HG02943 (cell line): Measurements from ENCODE around the gene RPP14.
"Not testable (repeated sequence)": the region's sequence is repeated elsewhere in the genome, so short reads cannot be mapped to it uniquely, and the experiment has no call there.

ENCODE experiments used
- ATAC-seq: cut with Tn5 transposase; IDR thresholded peaks from one replicate; pipeline ENCODE4 v1.9.1; 2021; ENCODE audit warnings: mild to moderate bottlenecking, low read depth, moderate library complexity; ENCODE audit not compliant: unreplicated experiment

Gene RPP14

GRCh38 chr3:58305882-58306711 is at the start of gene RPP14, which contains the start of gene HTD2:
TSS of gene RPP14 (plus strand) at chr3:58306245. CDS start at chr3:58310330, 4,085 bp downstream.
TSS of gene HTD2 (plus strand) at chr3:58306520. CDS start at chr3:58317614, 11,094 bp downstream.
- peak; percentile 87 for ATAC-seq

DNA sequence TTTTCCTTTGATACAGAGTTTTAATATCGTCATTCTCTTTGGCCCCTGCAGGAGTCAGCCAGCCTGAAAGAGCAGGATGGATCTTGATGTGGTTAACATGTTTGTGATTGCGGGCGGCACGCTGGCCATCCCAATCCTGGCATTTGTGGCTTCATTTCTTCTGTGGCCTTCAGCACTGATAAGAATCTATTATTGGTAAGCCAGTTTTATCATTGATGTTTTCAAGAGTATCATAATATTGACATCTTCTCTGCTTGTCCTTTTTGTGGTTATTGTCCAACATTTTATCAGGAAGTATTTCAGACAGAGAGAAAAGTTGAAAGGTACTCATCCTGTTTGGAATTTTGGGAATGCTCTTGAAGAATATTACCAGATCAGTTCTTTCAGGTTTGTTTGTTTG is 49.5 kb upstream of the RPP14 start:
- ATAC-seq = no peak

DNA sequence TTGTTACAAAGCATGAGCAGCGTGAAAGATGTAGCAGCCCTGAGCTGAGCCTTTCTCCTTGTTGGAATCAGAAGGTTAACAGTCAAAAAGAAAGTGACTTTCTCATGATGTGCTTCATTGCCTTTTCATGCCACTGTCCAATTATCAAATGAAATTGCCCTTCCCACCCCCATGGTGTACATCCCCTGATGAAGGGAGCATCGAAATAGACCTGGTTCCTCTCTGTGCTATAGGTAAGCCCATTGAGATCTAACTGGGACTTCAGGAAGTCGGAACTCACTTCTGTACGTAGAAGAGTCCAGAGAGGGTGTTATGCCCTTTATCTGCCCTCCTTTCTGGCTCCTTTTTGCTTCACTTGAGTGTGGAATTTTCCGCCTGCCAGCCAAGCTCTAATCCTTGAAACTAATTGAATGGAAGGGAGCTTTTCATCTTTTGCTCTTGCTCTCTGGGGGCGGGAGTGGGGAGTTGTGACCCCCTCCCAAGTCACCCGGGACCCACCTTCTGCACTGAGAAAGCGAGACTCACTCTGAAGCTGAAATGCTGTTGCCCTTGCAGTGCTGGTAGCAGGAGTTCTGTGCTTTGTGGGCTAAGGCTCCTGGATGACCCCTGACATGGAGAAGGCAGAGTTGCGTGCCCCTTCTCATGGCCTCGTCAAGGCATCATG is 47.5 kb upstream of the RPP14 start:
- no peak for ATAC-seq

DNA sequence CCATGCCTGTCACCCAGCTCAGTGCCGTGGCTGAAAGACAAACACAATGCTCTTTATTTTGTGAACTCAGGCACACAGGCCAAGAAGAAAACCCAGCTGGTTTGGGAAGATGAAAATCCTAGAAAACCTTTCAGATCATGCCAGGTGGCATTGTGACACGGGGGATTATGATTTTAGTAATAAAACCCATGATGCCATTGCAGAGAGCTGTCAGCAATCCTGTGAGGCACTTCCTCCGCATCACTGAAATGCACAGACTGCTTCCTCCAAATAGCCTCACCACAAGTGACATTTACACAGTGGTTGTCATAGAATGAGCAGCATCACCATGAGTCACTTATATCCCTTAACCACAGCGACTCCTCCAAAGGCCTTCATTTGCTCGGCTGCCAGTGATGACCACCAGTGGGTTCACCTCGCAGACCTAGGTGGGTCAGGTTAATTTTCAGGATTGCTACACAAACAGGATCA is 45.7 kb upstream of the RPP14 start:
- no peak for ATAC-seq

GRCh38 chr3:58260733-58261132 is 45.3 kb upstream of the RPP14 start:
- ATAC-seq = no peak

- ATAC-seq = peak; percentile 68
These were observed 43.9 kb upstream of the RPP14 start for GRCh38 chr3:58261954-58262666.

DNA sequence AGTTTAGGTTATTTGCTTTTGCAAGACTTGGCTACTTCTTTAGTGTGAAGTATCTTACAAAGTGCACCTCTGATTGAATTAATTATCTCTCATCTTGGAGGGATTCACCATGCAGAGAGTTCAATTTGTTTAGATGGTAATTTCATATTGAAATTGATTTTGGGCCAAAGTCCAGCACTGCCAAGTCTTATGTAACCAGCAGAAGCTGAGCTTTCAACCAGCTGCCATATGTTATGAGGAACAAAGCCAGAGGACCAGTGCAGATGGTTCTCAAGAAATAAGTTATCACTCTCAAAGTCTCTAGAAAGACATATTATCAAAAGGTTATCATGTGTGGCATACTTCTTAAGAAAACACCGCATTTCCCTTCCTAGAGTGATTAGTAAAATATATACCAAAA is 39.5 kb upstream of the RPP14 start:
- no peak for ATAC-seq

GRCh38 chr3:58267543-58267942 is 38.5 kb upstream of the RPP14 start:
- not testable (repeated sequence) for ATAC-seq

GRCh38 chr3:58269356-58269755 is 36.7 kb upstream of the RPP14 start:
- no peak for ATAC-seq

GRCh38 chr3:58270485-58270884 is 35.6 kb upstream of the RPP14 start:
- ATAC-seq = no peak

- no peak for ATAC-seq
These were observed 34.0 kb upstream of the RPP14 start for GRCh38 chr3:58271901-58272501.

DNA sequence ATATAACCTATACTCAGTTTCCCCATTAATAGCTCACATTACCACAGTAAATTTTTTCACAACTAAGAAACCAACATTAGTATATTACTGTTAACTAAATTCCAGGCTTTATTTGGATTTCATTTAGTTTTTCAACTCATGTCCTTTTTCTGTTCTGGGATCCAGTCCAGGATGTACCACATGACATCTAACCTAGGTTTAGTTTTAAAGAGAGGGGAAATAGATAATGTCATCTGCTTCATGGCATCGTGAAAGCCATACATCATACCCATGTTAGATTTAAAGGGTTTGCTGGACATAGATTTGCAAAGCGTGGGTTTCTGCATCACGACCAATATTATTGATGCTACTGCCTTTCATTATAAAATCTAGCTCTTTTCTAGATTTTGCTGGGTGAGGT is 33.2 kb upstream of the RPP14 start:
- ATAC-seq = no peak

- not testable (repeated sequence) for ATAC-seq
These were observed 32.7 kb upstream of the RPP14 start for GRCh38 chr3:58273362-58273761.

DNA sequence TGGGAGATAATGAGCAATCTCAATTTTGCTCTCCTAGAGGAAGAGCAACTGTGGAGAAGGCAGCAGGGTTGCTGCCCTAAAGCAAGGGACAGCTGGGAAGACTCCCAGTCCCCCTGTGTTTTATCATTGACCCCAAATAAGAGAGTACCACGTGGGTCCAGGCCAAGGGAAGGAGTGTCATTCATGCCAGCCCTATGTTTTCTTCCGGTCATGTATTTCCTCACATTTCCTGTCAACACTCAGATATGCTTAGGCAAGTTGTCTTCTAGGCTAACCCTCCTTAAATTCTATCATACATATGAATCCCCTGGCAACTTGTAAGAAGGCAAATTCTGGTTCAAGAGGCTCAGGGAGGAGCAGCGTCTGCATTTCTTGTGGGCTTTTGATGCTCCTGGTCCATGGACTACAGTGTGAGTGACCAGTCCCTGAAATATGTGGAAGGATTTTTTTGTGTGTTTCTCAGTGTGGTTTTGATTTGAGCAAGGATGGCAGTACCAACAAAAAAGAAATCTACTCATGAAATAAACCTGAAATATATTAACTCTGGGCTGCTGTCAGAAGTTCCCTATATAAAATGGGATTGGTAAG is 31.9 kb upstream of the RPP14 start:
- ATAC-seq = no peak

DNA sequence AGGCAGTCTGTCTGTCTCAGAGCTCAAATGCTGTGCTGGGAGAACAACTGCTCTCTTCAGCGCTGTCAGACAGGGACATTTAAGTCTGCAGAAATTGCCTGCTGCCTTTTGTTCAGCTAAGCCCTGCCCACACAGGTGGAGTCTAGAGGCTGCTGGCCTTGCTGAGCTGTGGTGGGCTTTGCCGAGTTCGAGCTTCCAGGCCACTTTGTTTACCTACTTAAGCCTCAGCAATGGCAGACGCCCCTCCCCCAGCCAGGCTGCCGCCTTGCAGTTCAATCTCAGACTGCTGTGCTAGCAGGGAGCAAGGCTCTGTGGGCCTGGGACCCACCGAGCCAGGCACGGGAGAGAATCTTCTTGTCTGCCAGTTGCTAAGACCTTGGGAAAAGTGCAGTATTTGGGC is 25.0 kb upstream of the RPP14 start:
- no peak for ATAC-seq

DNA sequence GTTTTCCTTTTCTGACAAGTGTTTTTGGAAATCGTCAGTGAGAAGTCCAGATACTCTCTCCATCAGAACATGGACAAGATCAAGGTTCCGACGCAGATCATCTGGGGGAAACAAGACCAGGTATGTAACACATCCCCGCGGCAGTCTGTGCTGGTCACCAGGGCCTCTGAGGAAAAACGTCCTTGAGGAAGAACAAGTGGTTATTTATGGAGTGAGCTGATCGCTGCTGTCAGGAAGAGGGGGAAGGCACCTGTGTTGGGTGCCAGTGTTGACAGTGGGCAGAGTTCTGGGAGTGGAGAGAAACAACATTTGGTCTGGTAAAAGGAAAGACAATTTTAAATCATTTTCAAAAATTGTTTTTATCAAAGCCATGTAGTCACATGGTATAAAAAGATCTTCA is 20.7 kb upstream of the RPP14 start:
- ATAC-seq = no peak

GRCh38 chr3:58287354-58287753 is 18.7 kb upstream of the RPP14 start:
- no peak for ATAC-seq

GRCh38 chr3:58288011-58288728 is 17.9 kb upstream of the RPP14 start:
- no peak for ATAC-seq

- ATAC-seq = not testable (repeated sequence)
These were observed 17.0 kb upstream of the RPP14 start for GRCh38 chr3:58288964-58289613.
